ENCODE measurements around the gene NPM1. TPM values are rescaled to one million over a fixed set of nuclear protein-coding genes. Genes with fewer than 3 reads are reported as not detected.

The NPM1 gene
- total RNA-seq, 2 experiments from 2014 or later: 1,050 to 1,562 TPM

- no peaks in the 10 kb centered on the region for H3K27me3 Mint-ChIP-seq
- no peaks in the 10 kb centered on the region for H3K9me3 Mint-ChIP-seq
- no peak overlapping the region for H3K27ac Mint-ChIP-seq
- CTCF ChIA-PET: no interaction called here
- POLR2A ChIA-PET: no interaction called here
- no peak for DNase-seq
- H3K4me3 Mint-ChIP-seq: no peak overlapping the region
- no peaks in the 10 kb centered on the region for H3K36me3 Mint-ChIP-seq (ENCODE audit: low read depth)
- no peaks in the 10 kb centered on the region for H3K4me1 Mint-ChIP-seq
Measured at GRCh38 chr5:171428809-171429542, 41.3 kb downstream of the NPM1 start.

DNA sequence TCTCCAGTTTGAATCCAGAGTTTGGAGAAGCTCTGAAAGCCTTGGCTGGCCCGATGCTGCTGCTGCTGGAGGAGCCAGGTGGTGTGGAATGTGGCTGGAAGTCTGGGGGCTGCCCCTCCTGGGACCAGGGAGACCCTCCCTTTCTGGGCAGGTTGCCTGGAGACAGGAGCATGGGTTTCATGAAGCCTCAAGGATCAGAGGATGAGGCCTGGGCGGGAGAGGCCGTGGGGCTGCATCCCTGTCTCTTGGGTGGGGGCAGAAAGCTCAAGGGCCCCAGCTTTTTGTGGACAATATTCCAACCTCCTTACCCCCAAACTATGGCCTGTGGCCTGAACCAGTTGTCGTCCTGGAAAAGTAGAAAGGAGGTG is 41.9 kb downstream of the NPM1 start:
- Mint-ChIP-seq H3K4me1 (no peaks in the 10 kb centered on the region), H3K9me3 (no peaks in the 10 kb centered on the region)
- DNase-seq: no peak

GRCh38 chr5:171431251-171431777 is 43.7 kb downstream of the NPM1 start:
- Mint-ChIP-seq H3K27ac (no peak overlapping the region), H3K9me3 (no peaks in the 10 kb centered on the region), H3K4me3 (no peak overlapping the region), H3K4me1 (no peaks in the 10 kb centered on the region), H3K27me3 (no peaks in the 10 kb centered on the region), H3K36me3 (ENCODE audit: low read depth) (no peaks in the 10 kb centered on the region)
- CTCF ChIA-PET: no interaction called here
- POLR2A ChIA-PET: no interaction called here
- DNase-seq: no peak

More for the DNA sequence above, 41.9 kb downstream of the NPM1 start:
- Mint-ChIP-seq H3K4me3 (no peak overlapping the region), H3K36me3 (ENCODE audit: low read depth) (no peaks in the 10 kb centered on the region), H3K27me3 (no peaks in the 10 kb centered on the region), H3K27ac (no peak overlapping the region)
- ChIA-PET POLR2A (no interaction called here), CTCF (no interaction called here)

DNA sequence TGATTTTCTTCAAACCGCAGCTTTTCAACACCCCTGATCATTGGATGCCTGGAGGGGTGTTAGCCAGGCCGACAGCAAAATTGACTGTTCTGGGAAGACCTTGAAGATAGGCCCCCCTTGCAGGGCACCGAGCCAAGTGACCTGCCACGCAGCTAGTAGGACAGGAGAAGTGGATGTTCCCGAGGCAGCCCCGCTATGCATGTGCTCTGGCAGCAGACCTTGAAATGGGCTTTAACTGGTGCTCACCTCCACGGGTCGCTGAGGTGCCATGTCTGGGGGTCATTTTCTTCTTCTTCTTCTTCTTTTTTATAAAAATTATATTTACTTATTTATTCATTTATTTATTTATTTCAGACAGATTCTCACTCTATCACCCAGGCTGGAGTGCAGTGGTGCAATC is 44.4 kb downstream of the NPM1 start:
- H3K9me3 Mint-ChIP-seq: no peaks in the 10 kb centered on the region
- H3K4me3 Mint-ChIP-seq: no peak overlapping the region
- POLR2A ChIA-PET: no interaction called here
- DNase-seq: no peak
- CTCF ChIA-PET: no interaction called here
- no peaks in the 10 kb centered on the region for H3K36me3 Mint-ChIP-seq (ENCODE audit: low read depth)
- no peaks in the 10 kb centered on the region for H3K27me3 Mint-ChIP-seq
- H3K4me1 Mint-ChIP-seq: no peaks in the 10 kb centered on the region
- H3K27ac Mint-ChIP-seq: no peak overlapping the region

GRCh38 chr5:171432583-171433351 is 45.1 kb downstream of the NPM1 start:
- Mint-ChIP-seq H3K36me3 (ENCODE audit: low read depth) (no peaks in the 10 kb centered on the region), H3K4me1 (no peaks in the 10 kb centered on the region), H3K27ac (no peak overlapping the region), H3K9me3 (no peaks in the 10 kb centered on the region), H3K27me3 (no peaks in the 10 kb centered on the region), H3K4me3 (no peak overlapping the region)
- DNase-seq: no peak
- POLR2A ChIA-PET: no interaction called here
- CTCF ChIA-PET: no interaction called here

- Mint-ChIP-seq H3K9me3 (no peaks in the 10 kb centered on the region), H3K36me3 (ENCODE audit: low read depth) (no peaks in the 10 kb centered on the region), H3K27ac (no peak overlapping the region), H3K27me3 (no peaks in the 10 kb centered on the region), H3K4me1 (no peaks in the 10 kb centered on the region), H3K4me3 (no peak overlapping the region)
- no peak for DNase-seq
- POLR2A ChIA-PET: no interaction called here
- CTCF ChIA-PET: no interaction called here
Measured at GRCh38 chr5:171433352-171433698, 45.7 kb downstream of the NPM1 start.

GRCh38 chr5:171433982-171434676 is 46.5 kb downstream of the NPM1 start:
- Mint-ChIP-seq H3K4me3 (no peak overlapping the region), H3K9me3 (no peaks in the 10 kb centered on the region), H3K27me3 (no peaks in the 10 kb centered on the region), H3K36me3 (ENCODE audit: low read depth) (no peaks in the 10 kb centered on the region), H3K27ac (no peak overlapping the region), H3K4me1 (no peaks in the 10 kb centered on the region)
- no peak for DNase-seq
- CTCF ChIA-PET: interaction anchor here (1.8 kb wide), 1 partner anchor 12 kb away, joined by 6 read pairs; no protein-coding TSS in a partner anchor
- POLR2A ChIA-PET: no interaction called here

GRCh38 chr5:171434874-171435273 is 47.2 kb downstream of the NPM1 start:
- Mint-ChIP-seq H3K4me3 (no peak overlapping the region), H3K36me3 (ENCODE audit: low read depth) (no peaks in the 10 kb centered on the region), H3K9me3 (no peaks in the 10 kb centered on the region), H3K27me3 (no peaks in the 10 kb centered on the region), H3K27ac (no peak overlapping the region), H3K4me1 (no peaks in the 10 kb centered on the region)
- DNase-seq: no peak
- POLR2A ChIA-PET: no interaction called here
- CTCF ChIA-PET: interaction anchor here (1.1 to 1.8 kb wide), 2 partner anchors 10 to 13 kb away, joined by 3 to 6 read pairs; no protein-coding TSS in a partner anchor

GRCh38 chr5:171435908-171436307 is 48.3 kb downstream of the NPM1 start:
- Mint-ChIP-seq H3K4me3 (no peak overlapping the region), H3K36me3 (ENCODE audit: low read depth) (no peaks in the 10 kb centered on the region), H3K4me1 (no peaks in the 10 kb centered on the region), H3K27ac (no peak overlapping the region), H3K9me3 (no peaks in the 10 kb centered on the region), H3K27me3 (no peaks in the 10 kb centered on the region)
- DNase-seq: no peak
- CTCF ChIA-PET: interaction anchor here (1.1 to 1.8 kb wide), 2 partner anchors 9 to 14 kb away, joined by 3 to 6 read pairs; no protein-coding TSS in a partner anchor
- POLR2A ChIA-PET: interaction anchor here (0.5 kb wide), 1 partner anchor 10 kb away, joined by 3 read pairs; no protein-coding TSS in a partner anchor

DNA sequence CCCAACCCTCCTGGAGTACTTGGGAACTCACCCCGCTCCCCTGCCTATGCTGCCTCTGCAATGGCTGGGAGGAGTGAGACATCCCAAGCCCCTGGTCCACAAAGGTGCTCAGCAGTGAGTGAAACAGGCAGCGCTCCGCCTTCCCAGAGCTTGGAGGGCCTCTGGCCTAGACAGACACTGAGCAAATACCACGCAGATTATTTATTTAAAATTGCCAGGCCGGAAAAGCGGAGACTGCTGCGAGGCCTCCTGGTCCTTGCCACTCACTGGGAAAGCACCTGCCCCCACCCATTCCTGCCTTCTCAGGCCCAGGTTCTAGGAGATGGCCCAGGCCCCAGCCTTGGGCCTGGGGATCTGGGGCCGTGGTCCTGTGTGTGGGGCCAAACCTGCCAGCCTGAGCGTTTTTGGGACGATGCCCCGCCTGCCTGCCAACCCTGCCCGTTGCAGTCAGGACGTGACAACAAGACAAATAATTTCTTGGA is 49.2 kb downstream of the NPM1 start:
- Mint-ChIP-seq H3K27me3 (no peaks in the 10 kb centered on the region), H3K27ac (no peak overlapping the region), H3K4me3 (no peak overlapping the region), H3K4me1 (no peaks in the 10 kb centered on the region), H3K9me3 (no peaks in the 10 kb centered on the region), H3K36me3 (ENCODE audit: low read depth) (no peaks in the 10 kb centered on the region)
- ChIA-PET POLR2A (no interaction called here), CTCF (no interaction called here)
- DNase-seq: no peak

GRCh38 chr5:171437286-171437821 is 49.7 kb downstream of the NPM1 start:
- Mint-ChIP-seq H3K4me1 (no peaks in the 10 kb centered on the region), H3K27me3 (no peaks in the 10 kb centered on the region), H3K9me3 (no peaks in the 10 kb centered on the region), H3K36me3 (ENCODE audit: low read depth) (no peaks in the 10 kb centered on the region), H3K4me3 (no peak overlapping the region), H3K27ac (no peak overlapping the region)
- POLR2A ChIA-PET: no interaction called here
- no peak for DNase-seq
- CTCF ChIA-PET: no interaction called here

GRCh38 chr5:171438738-171439137 is 51.1 kb downstream of the NPM1 start:
- ChIA-PET CTCF (no interaction called here), POLR2A (no interaction called here)
- no peak for DNase-seq
- Mint-ChIP-seq H3K9me3 (no peaks in the 10 kb centered on the region), H3K4me3 (no peak overlapping the region), H3K27me3 (no peaks in the 10 kb centered on the region), H3K27ac (no peak overlapping the region), H3K4me1 (no peaks in the 10 kb centered on the region), H3K36me3 (ENCODE audit: low read depth) (no peaks in the 10 kb centered on the region)

- no peak for DNase-seq
- no peak overlapping the region for H3K27ac Mint-ChIP-seq
- ChIA-PET POLR2A (no interaction called here), CTCF (no interaction called here)
- H3K4me1 Mint-ChIP-seq: no peaks in the 10 kb centered on the region
- H3K36me3 Mint-ChIP-seq (ENCODE audit: low read depth): no peaks in the 10 kb centered on the region
- no peaks in the 10 kb centered on the region for H3K27me3 Mint-ChIP-seq
- H3K9me3 Mint-ChIP-seq: no peaks in the 10 kb centered on the region
- no peak overlapping the region for H3K4me3 Mint-ChIP-seq
Measured at GRCh38 chr5:171441246-171441791, 53.7 kb downstream of the NPM1 start.
